ENCODE data around the gene NCR1.
"Not testable (repeated sequence)": the region's sequence is repeated elsewhere in the genome, so short reads cannot be mapped to it uniquely, and the experiment has no call there.

NCR1 gene, protein sequence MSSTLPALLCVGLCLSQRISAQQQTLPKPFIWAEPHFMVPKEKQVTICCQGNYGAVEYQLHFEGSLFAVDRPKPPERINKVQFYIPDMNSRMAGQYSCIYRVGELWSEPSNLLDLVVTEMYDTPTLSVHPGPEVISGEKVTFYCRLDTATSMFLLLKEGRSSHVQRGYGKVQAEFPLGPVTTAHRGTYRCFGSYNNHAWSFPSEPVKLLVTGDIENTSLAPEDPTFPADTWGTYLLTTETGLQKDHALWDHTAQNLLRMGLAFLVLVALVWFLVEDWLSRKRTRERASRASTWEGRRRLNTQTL

DNA sequence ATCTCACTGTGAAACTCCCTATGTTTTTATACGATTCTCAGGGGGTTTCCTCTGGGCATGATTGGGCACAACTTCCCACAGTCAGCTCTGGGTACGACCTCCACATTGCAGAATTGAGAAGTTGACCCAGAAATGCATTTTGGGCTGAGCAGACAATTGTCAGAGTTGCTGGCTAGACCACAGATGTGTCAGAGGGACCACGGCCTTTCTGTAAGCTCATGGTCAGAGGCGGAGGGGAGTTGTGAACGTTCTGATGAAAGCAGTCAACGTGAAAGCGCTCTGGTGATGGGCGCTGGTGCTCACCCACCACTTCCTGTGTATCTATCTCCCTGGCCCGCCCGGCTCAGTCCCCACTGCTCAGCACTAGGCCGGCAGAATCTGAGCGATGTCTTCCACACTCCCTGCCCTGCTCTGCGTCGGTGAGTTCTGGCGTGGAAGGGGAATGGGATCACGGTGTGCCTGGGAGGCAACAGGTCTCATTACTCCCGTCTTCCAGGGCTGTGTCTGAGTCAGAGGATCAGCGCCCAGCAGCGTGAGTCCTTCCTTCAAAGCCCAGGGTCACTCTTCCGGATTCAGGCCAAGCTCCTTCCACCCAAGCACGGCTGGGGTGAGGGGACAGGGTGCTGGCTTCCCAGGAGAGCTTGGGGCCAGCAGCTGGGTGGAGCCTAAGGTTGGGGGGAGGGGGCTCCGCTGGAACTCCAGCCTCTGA is at the start of gene NCR1:
TSS of gene NCR1 (plus strand) at position 346 of the 709 bp plus-strand sequence. CDS start at position 386, 40 bp downstream.
- DNase-seq (ENCODE audit: low read depth), result no peak

DNA sequence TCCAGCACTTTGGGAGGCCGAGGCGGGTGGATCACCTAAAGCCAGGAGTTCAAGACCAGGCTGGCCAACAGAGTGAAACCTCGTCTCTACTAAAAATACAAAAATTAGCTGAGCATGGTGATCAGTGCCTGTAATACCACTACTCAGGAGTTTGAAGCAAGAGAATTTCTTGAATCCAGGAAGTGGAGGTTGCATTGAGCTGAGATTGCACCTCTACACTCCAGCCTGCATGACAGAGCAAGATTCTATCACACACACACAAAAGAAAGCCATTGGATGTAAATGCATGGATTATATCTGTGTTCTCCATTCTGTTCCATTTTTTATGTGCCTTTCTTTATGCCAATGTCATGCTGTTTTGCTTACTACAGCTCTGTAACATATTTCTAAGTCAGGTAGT is 47.5 kb upstream of the NCR1 start:
- not testable (repeated sequence) for DNase-seq (ENCODE audit: low read depth)

DNA sequence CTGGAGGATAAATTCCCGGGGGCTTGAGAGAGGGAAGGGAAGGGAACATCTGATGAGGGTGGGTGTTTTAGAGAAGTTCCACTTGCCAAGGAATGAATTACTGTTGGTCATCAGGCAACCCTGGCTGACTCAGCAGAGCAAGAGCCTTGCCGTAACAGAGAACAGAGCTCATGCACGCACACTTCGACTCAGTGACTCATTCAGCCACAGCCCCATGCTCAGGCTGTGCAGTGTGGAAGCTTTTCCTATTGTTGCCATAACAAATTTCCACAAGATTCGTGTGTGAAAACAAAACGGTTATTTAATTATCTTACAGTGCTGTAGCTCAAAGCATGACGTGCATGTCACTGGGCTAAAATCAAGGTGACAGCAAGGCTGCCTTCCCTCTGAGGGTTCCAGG is 46.5 kb upstream of the NCR1 start:
- DNase-seq (ENCODE audit: low read depth), result not testable (repeated sequence)

DNA sequence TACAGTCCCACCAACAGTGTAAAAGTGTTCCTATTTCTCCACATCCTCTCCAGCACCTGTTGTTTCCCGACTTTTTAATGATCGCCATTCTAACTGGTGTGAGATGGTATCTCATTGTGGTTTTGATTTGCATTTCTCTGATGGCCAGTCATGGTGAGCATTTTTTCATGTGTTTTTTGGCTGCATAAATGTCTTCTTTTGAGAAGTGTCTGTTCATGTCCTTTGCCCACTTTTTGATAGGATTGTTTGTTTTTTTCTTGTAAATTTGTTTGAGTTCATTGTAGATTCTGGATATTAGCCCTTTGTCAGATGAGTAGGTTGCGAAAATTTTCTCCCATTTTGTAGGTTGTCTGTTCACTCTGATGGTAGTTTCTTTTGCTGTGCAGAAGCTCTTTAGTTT is 42.5 kb upstream of the NCR1 start:
- DNase-seq (ENCODE audit: low read depth), result not testable (repeated sequence)

DNA sequence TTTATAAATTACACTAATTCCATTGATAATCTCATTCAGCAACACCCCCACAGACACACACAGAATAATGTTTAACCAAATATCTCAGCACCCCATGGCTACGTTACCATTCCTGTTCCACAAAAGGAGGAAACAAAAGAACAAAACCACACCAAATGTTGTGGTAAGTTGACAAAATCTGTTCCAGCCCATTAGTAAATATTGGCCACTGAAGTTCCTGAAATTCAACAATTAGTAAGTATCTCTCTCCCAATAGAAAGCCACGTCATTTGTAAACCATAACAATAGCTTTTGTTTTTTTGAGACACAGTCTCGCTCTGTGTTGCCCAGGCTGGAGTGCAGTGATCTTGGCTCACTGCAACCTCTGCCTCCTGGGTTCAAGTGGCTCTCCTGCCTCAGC is 34.3 kb upstream of the NCR1 start:
- no peak for DNase-seq (ENCODE audit: low read depth)

DNA sequence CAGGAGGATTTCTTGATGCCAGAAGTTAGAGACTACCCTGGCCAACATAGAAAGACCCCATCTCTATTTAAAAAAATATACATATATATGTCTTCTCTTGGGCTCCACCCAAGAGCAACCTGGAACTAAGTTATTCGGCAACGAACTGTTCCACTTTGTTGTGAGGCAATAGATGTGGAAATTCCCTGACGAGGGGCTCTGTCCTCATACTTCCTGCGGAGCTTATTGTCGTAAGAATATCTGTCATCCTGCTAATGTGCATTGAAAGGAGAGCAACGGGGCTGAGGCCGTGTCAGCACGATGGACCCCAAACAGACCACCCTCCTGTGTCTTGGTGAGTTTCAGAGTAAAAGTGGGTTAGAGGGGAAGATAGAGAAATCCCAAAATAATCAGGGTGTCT is 32.0 kb upstream of the NCR1 start, which contains the start of gene FCAR:
TSS of gene FCAR (plus strand) at position 246 of the 400 bp plus-strand sequence. CDS start at position 301, 55 bp downstream.
- DNase-seq (ENCODE audit: low read depth), result no peak

DNA sequence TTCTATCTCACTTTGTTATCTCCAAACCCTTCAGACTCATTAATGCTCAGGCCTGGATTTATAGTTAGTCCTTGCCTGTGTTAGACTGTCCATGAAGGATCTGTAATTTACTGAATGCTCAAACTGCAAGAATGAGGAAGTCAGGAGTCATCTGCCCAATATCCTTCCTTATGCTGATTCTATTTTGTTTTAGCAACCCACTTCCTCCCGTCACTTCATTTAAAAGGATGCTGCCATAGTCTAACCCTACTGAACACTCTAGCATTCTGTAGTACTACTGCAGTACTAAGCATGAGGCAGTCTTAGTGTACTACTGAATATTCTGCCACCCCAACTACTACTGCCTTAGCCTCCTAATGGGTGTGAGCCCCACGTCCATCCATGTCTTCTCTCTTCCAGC is 30.4 kb upstream of the NCR1 start:
- no peak for DNase-seq (ENCODE audit: low read depth)

DNA sequence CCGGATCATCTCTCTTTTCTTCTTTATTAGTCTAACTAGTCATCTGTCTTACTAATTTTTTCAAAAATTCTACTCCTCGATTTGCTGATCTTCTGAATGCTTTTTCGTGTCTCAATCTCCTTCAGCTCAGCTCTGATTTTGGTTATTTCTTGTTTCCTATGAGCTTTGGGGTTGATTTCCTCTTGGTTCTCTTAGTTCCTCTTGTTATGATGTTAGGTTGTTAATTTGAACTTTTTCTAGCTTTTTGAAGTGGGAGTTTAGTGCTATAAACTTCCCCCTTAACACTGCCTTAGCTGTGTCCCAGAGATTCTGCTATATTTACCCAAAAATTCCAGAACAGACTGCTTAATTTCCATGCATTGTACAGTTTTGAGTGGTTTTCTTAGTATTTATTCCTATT is 28.5 kb upstream of the NCR1 start:
- no peak for DNase-seq (ENCODE audit: low read depth)

DNA sequence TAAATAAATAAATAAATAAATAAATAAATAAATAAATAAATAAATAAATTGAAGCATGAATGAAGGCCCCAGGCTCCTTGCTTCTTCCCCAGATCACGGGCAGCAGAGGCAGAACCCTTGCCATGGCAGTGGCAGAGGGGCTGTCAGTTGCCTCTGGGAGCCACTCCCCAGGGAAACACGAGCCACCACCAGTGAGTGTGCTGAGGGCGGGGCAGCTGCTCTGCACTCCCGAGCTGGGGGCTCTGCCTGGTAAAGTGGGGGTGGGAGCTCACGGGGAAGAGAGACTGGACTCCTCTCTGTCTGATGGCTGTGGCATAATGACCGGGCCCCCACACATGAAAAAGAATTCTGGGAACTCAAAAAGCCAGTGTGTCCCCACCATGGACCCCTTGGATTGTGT is 24.1 kb upstream of the NCR1 start:
- DNase-seq (ENCODE audit: low read depth), result no peak

DNA sequence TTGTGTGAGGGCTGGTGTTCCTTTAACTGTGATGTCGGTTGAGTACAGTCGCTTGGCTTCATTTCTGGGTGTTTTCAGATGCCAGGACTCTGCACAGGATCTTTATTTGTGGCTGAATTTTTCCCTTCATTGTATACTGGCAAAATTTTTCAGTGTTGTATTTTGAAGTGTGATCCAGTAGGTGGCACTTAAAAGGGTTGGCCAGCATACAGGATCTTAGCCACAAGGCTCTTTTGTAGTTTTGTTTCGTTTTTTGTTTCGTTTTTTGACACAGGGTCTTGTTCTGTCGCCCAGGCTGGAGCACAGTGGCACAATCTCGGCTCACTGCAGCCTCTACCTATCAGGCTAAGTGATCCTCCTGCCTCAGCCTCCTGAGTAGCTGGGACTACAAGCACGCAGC is 23.2 kb upstream of the NCR1 start:
- no peak for DNase-seq (ENCODE audit: low read depth)

DNA sequence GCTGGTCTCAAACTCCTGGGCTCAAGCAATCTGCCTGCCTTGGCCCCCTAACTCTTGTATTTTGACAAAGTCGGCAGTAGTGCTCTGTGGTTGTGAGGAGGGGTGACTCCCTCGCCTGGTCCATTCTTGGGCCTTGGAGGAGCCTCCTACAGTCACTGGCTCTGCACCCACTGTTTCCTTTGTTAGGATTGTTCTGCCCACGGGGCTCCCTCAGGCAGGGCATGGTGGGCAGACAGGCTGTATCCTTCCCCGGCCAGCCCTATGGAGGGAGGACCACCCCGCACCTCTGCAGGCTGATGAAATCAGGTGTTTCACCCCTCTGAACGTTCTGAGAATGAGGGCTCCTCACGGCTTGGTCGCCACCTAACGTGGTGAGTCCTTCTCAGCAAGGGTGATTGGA is 22.7 kb upstream of the NCR1 start:
- DNase-seq (ENCODE audit: low read depth), result no peak

DNA sequence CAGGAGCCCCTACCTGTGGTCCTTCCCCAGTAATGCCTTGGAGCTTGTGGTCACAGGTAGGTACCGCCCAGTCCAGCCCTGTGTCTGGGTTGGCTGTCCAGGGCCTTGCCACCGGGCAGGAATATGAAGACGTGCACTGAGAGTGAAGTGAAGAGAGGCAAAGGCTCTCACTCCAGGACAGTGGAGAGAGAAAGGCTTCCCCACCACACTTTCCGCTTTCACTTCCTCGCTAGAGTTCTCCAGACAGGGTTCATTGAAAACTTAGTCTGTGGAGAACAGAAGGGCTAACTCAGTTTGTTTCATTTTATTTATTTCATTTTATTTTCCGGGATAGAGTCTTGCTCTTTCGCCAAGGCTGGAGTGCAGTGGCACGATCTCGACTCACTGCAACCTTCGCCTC is 17.7 kb upstream of the NCR1 start:
- DNase-seq (ENCODE audit: low read depth), result no peak

DNA sequence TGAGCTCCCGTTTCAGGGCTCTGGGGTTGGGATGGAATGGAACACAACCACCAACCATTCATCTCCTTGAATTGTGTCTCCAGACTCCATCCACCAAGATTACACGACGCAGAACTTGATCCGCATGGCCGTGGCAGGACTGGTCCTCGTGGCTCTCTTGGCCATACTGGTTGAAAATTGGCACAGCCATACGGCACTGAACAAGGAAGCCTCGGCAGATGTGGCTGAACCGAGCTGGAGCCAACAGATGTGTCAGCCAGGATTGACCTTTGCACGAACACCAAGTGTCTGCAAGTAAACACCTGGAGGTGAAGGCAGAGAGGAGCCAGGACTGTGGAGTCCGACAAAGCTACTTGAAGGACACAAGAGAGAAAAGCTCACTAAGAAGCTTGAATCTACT is 16.4 kb upstream of the NCR1 start:
- no peak for DNase-seq (ENCODE audit: low read depth)

DNA sequence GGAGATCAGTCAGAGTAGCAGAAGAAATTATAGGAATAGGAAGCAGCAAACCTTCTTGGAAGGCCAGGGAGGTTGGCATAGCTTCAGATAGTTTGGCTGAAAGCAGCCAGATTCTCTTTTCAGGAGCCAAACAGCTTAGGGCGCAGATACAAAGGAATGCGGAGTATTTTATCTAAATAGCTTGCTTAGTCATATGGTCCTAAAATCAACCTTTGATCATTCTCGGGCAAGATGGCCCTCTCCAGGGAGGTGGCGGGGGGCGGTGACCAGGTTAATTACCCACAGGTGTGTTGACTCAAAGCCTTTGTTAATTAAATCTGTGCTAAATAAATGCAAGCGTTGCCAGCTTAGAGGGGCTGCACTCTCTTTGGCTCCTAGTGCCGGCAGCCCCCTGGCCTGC is 12.5 kb upstream of the NCR1 start:
- no peak for DNase-seq (ENCODE audit: low read depth)

DNA sequence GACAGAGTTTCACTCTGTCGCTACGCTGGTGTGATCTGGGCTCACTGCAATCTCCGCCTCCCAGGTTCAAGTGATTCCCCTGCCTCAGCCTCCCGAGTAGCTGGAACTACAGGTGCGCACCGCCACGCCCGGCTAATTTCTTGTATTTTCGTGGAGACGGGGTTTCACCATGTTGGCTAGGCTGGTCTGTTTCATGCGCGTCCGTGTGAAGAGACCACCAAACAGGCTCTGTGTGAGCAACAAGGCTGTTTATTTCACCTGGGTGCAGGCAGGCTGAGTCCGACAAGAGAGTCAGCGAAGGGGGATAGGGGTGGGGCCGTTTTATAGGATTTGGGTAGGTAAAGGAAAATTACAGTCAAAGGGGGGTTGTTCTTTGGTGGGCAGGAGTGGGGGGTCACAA is 11.8 kb upstream of the NCR1 start:
- DNase-seq (ENCODE audit: low read depth), result not testable (repeated sequence)

DNA sequence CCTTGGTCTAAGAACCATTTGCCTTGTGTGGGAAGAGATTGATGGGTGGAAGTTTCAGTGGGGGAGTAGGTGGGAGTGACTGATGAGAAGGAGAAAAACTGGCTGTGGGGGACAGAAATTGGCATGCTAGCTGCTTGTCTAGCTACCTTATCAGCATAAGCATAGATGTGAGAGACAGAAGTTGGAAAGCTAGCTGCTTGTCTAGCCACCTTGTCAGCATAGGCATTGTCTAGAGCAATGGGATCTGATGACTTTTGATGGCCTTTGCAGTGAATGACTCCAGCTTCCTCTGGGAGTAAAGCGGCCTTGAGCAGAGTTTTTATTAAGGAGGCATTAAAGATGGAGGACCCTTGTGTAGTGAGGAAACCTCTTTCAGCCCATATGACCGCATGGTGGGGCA is 9.9 kb upstream of the NCR1 start:
- DNase-seq (ENCODE audit: low read depth), result no peak

DNA sequence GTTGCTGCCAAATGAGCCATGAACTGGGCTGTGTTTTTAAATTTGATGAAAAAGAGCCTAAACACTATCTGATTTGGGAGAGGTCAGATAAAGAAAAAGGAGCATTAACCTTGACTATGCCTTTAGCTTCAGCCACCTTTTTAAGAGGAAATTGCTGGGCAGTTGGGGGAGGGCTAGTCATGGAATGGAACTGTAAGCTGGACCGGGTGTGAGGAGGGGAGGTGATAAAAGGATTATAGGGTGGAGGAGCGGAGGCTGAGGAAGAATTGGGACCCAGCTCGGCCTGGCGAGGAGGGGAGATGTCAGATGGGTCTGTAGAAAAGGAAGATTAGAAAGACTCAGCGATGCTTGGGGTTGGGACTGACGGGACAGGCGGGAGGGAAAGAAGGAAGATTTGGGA is 7.3 kb upstream of the NCR1 start:
- DNase-seq (ENCODE audit: low read depth), result not testable (repeated sequence)

DNA sequence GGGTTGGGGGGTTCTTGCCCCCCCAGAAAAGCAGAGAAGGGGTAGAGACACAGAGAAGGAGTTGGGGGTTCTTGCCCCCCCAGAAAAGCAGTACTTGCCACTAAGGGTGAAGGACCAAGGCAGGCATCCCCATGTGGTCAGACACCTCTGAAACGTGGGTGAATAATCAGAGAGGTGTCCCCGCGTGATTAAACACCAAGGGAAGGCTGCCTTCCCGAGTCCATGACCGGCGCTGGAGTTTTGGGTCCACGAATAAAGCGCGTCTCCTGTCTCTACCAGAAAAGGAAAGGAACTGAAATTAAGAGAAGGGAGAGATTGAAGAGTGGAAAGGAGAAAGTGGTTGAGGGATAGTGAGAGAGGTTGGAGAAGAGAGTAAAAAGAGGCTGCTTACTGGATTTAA is 6.3 kb upstream of the NCR1 start:
- DNase-seq (ENCODE audit: low read depth), result not testable (repeated sequence)

DNA sequence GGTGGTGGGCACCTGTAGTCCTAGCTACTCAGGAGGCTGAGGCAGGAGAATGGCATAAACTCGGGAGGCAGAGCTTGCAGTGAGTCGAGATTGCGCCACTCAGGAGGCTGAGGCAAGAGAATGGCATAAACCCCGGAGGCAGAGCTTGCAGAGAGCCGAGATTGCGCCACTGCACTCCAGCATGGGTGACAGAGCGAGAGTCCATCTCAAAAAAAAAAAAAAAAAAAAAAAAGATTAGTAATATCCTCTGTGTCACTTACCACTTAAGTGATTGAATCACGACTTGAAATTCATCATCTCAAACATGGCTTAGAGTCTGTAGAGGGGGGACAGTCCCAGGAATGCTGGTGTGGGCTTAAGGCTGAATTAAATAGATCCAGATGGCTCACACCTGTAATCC is 4.8 kb upstream of the NCR1 start:
- DNase-seq (ENCODE audit: low read depth), result not testable (repeated sequence)

DNA sequence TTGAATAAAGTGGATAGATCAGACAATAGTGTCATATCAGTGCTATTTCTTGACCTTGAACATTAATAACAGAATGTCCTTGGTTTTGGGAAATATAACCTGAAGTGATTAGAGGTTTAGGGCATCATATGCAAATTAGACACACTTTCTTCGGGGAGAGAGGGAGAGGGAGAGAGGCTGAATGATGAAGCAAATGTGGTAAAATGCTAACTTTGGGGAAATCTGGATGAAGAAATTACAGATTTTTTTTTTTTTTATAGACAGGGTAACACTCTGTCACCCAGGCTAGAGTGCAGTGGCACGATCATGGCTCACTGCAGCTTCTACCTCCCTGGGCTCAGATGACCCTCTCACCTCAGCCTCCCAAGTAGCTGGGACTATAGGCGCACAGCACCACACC is 3.9 kb upstream of the NCR1 start:
- DNase-seq (ENCODE audit: low read depth), result no peak

DNA sequence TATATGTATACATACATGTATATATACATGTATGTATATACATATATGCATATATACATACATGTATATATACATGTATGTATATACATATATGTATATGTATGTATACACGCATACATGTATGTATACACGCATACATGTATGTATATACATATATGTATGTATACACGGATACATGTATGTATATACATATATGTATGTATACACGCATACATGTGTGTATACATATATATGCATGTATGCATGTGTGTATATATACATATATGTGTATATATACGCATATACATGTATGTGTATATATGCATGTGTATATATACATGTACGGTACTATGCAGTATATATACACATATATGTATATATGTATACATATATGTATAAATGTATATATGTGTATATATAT is 2.6 kb upstream of the NCR1 start:
- DNase-seq (ENCODE audit: low read depth), result no peak

DNA sequence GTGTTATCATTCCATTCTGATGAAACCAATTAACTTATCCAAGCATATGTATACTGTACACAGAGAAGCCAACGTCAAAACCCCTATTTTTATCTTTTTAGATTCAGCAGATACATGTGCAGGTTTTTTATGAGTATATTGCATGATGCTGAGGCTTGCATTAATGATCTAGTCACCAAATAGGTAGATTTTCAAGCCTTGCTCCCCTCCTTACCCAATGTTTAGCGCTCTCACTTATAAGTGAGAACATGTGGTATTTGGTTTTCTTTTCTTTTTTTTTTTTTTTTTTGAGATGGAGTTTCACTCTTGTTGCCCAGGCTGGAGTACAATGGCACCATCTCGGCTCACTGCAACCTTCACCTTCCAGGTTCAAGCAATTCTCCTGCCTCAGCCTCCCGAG is 1.7 kb upstream of the NCR1 start:
- DNase-seq (ENCODE audit: low read depth), result not testable (repeated sequence)

DNA sequence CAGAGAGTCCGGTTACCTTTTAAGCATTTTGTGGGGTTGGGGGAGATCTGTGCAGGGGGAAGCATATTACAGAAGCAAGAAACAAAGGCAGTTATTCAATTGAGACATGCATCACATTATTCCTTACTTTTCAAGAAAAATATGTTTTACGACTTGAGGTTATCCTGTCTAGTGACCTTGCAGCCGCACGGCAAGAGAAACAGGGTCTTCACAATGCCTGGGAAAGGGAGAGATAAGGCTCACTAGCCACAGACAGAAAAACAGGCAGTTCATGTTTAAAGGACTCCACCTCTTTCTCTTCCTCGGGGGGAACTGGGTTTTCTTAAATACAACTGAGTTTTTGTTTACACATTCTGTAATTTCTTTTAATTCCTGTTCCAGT is 536 bp upstream of the NCR1 start:
- DNase-seq (ENCODE audit: low read depth), result no peak

DNA sequence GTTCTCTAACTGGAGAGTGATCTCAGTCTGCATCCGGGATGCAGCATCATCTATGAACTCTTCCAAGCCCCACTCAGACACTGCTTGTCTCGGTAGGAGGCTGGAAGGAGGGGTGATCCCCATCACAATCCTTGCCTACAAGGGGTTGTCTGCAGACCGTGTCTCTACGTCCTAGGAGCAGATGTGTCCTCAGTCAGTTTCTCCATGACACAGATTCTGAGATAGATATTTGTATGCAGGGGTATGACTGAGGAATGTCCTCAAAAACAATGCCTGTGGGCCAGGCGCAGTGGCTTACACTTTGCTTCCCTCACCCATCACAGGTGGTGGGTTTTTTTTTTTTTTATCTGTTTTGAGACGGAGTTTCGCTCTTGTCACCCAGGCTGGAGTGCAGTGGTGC is 871 bp downstream of the NCR1 start:
- DNase-seq (ENCODE audit: low read depth), result no peak

Data from GM04504 (cell line).